ENCODE data around the gene KLF15. TPM values are rescaled to one million over a fixed set of nuclear protein-coding genes. Genes with fewer than 3 reads are reported as not detected.

KLF15 gene
- total RNA-seq, result 0.55 and 0.67 TPM in 2 replicates

DNA sequence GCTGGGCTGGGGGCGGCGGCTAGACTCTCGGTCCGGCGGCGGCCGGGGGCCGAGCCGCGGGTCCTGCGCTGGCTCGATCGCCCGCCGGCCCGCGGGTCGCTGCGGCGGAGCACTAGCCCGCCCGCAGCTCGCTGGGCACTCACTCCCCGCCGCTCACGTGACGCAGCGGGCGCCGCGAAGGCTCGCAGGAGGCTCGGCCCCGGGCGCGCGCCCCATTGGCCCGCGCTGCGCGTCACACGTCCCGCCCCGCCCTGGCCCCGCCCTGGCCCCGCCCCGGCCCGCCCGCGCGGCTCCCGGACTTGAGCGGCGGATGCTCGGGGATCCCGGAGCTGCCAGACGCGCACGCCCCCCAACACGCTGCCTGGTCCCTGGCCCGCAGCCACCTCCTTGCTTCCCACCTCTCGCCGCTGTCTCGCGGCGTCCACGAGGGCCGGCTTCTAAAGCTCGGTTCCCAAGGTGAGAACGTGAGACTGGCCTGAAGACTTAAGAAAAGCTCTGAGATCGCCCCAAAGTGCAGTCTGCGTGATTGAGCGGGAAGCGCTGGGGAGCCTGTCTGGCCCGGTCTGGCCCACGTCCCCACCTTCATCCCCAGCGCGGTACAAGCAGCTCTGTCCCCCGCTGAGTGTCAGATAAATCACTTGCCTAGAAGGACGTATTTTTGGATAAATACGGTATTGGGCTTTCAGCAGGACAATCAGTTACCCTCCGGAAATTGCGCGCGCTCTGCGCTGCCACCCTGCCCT, at the start of gene KLF15:
Gene KLF15, minus strand, starts transcription at position 114 of the 743 bp plus-strand sequence. CDS start 4,486 bp downstream, outside the sequence.
- DNase-seq (ENCODE audit: low read depth), result no peak
- Histone ChIP-seq H3K4me3 (ENCODE audit: low read depth, low read length) (peak within 1 kb of the TSS; percentile 47), H3K27me3 (ENCODE audit: control insufficient read depth, insufficient read depth, low read length) (peaks cover 43% of the 10 kb centered on the region), H3K36me3 (ENCODE audit: control insufficient read depth, insufficient read depth, low read length) (no peaks in the 10 kb centered on the region)
- TF ChIP-seq, protein P1, sequence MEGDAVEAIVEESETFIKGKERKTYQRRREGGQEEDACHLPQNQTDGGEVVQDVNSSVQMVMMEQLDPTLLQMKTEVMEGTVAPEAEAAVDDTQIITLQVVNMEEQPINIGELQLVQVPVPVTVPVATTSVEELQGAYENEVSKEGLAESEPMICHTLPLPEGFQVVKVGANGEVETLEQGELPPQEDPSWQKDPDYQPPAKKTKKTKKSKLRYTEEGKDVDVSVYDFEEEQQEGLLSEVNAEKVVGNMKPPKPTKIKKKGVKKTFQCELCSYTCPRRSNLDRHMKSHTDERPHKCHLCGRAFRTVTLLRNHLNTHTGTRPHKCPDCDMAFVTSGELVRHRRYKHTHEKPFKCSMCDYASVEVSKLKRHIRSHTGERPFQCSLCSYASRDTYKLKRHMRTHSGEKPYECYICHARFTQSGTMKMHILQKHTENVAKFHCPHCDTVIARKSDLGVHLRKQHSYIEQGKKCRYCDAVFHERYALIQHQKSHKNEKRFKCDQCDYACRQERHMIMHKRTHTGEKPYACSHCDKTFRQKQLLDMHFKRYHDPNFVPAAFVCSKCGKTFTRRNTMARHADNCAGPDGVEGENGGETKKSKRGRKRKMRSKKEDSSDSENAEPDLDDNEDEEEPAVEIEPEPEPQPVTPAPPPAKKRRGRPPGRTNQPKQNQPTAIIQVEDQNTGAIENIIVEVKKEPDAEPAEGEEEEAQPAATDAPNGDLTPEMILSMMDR (IDR thresholded peaks at IDR 0.05; ENCODE audit: insufficient read depth, low read length, poor library complexity, severe bottlenecking), result no peak

DNA sequence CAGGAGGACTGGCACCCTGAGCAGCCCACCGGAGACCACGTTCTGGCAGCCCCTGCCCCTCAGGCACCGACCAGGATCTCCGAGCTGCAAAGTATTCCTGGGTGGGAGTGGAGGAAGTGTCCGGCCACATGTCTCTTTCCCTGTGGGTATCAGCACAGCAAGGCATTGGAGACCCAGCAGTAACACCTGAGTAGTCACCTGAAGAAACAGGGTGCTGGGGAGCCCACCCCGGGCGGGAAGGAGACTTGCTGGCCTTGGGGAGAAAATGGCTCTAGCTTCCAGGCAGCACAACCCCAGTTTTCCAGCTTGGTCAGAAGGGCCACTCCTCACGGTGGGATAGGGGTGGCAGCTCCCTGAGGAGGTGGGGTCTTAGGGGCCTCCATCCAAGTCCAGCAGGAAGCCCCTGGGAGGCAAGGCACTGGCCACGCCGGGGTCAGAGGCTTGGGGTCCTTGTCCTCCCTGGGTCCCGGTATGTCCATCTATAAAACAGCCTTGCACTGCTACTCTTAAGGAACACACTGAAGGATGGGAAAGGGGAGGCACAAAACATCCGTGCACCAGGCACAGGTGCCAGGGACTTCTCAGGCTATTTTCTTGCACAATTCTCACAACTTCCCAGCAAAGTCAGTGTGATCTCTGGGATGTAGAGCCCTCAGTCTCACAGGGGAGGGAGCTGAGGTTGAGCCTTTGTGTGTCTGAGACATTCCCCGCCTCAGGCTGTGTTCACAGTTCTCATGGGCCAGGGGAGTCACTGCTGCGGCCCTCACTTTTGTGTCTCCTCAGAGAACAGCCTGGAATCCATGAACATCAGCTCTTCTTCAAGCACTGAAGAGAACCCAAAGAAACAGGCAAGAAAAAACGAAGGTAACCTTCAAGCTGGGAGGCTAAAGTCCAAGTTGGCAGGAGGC, 49.4 kb upstream of the KLF15 start:
- peaks cover 6% of the 10 kb centered on the region for H3K27me3 ChIP-seq (ENCODE audit: control insufficient read depth, insufficient read depth, low read length)
- no peak for DNase-seq (ENCODE audit: low read depth)
- H3K4me3 ChIP-seq (ENCODE audit: low read depth, low read length), result no peak overlapping the region
- H3K36me3 ChIP-seq (ENCODE audit: control insufficient read depth, insufficient read depth, low read length), result no peaks in the 10 kb centered on the region
- TF ChIP-seq, protein P1 (IDR thresholded peaks at IDR 0.05; ENCODE audit: insufficient read depth, low read length, poor library complexity, severe bottlenecking), result no peak

DNA sequence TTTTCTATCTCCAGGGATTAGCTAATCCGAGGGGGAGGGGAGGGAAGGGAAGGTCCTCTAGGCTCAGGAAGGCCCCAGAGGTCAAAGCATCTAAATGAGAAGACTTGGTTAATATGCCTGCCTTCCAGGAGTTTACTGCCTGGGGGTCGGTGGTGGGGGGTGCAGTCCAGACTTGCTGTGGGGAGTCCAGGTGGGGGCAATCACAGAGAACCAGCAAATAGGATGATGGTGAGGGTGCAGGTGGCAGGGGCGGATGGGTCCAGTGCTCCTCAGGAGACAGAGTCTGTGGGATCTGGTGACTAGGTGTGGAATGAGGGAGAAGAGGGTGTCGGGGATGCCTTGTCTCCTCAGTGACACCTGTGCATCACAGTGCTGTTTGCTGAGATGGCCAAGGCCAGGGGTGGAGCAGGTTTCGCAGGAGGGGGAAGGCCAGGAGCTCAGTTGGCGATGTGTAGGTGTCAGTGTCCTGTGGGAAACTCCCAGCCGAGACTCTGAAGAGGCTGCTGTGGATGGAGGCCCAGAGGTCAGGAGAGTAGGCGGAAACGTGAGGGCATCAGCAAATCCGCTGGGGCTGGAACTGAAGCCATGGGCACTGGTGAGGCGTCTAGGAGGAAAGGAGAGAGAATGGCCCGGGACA, 45.6 kb upstream of the KLF15 start:
- TF ChIP-seq, protein P1 (IDR thresholded peaks at IDR 0.05; ENCODE audit: insufficient read depth, low read length, poor library complexity, severe bottlenecking), result no peak
- H3K36me3 ChIP-seq (ENCODE audit: control insufficient read depth, insufficient read depth, low read length), result no peaks in the 10 kb centered on the region
- DNase-seq (ENCODE audit: low read depth), result no peak
- no peak overlapping the region for H3K4me3 ChIP-seq (ENCODE audit: low read depth, low read length)
- H3K27me3 ChIP-seq (ENCODE audit: control insufficient read depth, insufficient read depth, low read length), result peaks cover 4% of the 10 kb centered on the region

DNA sequence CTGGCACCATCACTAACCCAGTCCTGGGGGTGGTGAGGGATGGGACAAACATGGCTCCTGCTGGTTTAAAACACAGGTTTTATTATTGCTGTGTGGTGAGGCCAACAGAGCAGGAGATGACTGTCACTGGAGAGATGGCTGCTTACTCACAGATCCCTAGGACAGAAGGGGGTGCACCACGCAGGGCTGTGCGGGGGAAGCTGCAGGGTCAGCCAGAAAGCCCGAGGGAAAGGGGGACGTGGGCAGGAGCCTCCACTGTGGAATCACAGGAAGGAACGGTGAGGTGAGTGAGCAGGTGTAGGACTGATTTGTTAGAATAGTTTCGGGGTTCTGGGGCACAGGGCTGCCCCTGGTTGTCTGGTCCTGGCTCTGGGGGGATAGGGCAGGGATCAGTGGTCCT, 45.0 kb upstream of the KLF15 start:
- Histone ChIP-seq H3K27me3 (ENCODE audit: control insufficient read depth, insufficient read depth, low read length) (peaks cover 2% of the 10 kb centered on the region), H3K36me3 (ENCODE audit: control insufficient read depth, insufficient read depth, low read length) (no peaks in the 10 kb centered on the region), H3K4me3 (ENCODE audit: low read depth, low read length) (no peak overlapping the region)
- no peak for DNase-seq (ENCODE audit: low read depth)
- TF ChIP-seq, protein P1 (IDR thresholded peaks at IDR 0.05; ENCODE audit: insufficient read depth, low read length, poor library complexity, severe bottlenecking), result no peak

DNA sequence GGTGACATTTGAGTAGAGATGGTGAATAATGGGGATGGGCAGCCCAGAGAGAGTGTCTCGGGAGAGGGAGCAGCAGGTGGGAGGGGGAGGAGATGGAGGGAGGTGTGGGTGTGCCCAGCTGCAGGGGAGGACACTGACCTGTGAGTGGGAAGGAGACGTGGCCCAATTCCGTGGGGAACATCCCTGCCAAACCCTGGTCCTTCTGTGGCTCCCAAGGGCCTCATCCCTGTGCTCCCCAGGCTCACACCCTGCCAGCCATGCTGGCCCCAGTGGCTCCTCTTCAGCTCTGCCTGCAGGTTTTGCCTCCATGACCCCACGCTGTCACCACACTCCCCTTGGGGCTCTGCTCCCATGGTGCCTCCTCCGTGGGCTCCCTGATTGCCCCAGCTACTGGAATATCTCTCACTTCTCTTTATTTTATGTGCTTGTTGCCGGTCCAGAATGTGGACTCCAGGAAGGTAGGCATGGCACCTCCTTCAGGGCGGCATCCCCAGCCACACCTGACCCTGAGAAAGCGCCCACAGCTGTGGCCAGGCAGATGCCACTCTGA, 44.5 kb upstream of the KLF15 start:
- DNase-seq (ENCODE audit: low read depth), result no peak
- H3K4me3 ChIP-seq (ENCODE audit: low read depth, low read length), result no peak overlapping the region
- H3K27me3 ChIP-seq (ENCODE audit: control insufficient read depth, insufficient read depth, low read length), result peaks cover 2% of the 10 kb centered on the region
- no peaks in the 10 kb centered on the region for H3K36me3 ChIP-seq (ENCODE audit: control insufficient read depth, insufficient read depth, low read length)
- TF ChIP-seq, protein P1 (IDR thresholded peaks at IDR 0.05; ENCODE audit: insufficient read depth, low read length, poor library complexity, severe bottlenecking), result no peak

Data from kidney epithelial cell (primary cell).